Endodermal cell (in vitro differentiated cells): ENCODE results near the gene SKA1. TPM values are rescaled to one million over a fixed set of nuclear protein-coding genes. Genes with fewer than 3 reads are reported as not detected.
"Not testable (repeated sequence)": the region's sequence is repeated elsewhere in the genome, so short reads cannot be mapped to it uniquely, and the experiment has no call there.

Source experiments
- DNase-seq: peaks from one replicate; pipeline ENCODE4 v3.0.0-alpha.2; 2017
- H3K27ac ChIP-seq: 2 replicates; pipeline ENCODE4 v1.5.1; 2013; ENCODE audit warnings: mild to moderate bottlenecking, low read depth, low read length, moderate library complexity
- H3K27me3 ChIP-seq: 2 replicates; pipeline ENCODE4 v1.6.1; 2013; ENCODE audit warnings: mild to moderate bottlenecking, low read length, moderate library complexity; ENCODE audit not compliant: insufficient read depth, control insufficient read depth, poor library complexity, severe bottlenecking
- H3K36me3 ChIP-seq: 2 replicates; pipeline ENCODE4 v1.7.0; 2013; ENCODE audit warnings: mild to moderate bottlenecking, low read length, moderate library complexity; ENCODE audit not compliant: control insufficient read depth, insufficient read depth
- H3K4me1 ChIP-seq: one replicate; pipeline ENCODE4 v1.7.0; 2013; ENCODE audit warnings: low read length; ENCODE audit not compliant: control insufficient read depth, insufficient read depth
- H3K4me3 ChIP-seq: 2 replicates; pipeline ENCODE4 v1.5.1; 2013; ENCODE audit warnings: mild to moderate bottlenecking, low read length, moderate library complexity
- H3K9ac ChIP-seq: 2 replicates; pipeline ENCODE4 v1.6.1; 2013; ENCODE audit warnings: mild to moderate bottlenecking, low read length, moderate library complexity; ENCODE audit not compliant: poor library complexity, severe bottlenecking; ENCODE audit errors: extremely low read depth
- H3K9me3 ChIP-seq: 2 replicates; pipeline ENCODE4 v1.6.1; 2013; ENCODE audit warnings: mild to moderate bottlenecking, low read length, moderate library complexity; ENCODE audit not compliant: control insufficient read depth
- H3K27ac Mint-ChIP-seq: 2 replicates; pipeline ENCODE4 v1.8.0; 2020; ENCODE audit warnings: mixed read lengths
- H3K27me3 Mint-ChIP-seq: 2 replicates; pipeline ENCODE4 v1.8.0; 2021; ENCODE audit warnings: mild to moderate bottlenecking, mixed read lengths; ENCODE audit not compliant: insufficient read depth
- H3K36me3 Mint-ChIP-seq: 2 replicates; pipeline ENCODE4 v1.8.0; 2020; ENCODE audit warnings: low read depth, mixed read lengths
- H3K4me1 Mint-ChIP-seq: 2 replicates; pipeline ENCODE4 v1.8.0; 2020; ENCODE audit warnings: mixed read lengths
- H3K4me3 Mint-ChIP-seq: 2 replicates; pipeline ENCODE4 v1.8.0; 2020; ENCODE audit warnings: mild to moderate bottlenecking, moderate library complexity, mixed read lengths
- H3K9me3 Mint-ChIP-seq: 2 replicates; pipeline ENCODE4 v1.8.0; 2020; ENCODE audit warnings: mild to moderate bottlenecking, mixed read lengths
- WGBS, 2 experiments: methylation state at CpG; one replicate each; pipeline versions ENCODE4 v1.1.5 to v1.1.7; 2013; ENCODE audit warnings: missing lambda C conversion rate in 2 of 2, mixed read lengths in 1 of 2; ENCODE audit not compliant: insufficient coverage in 1 of 2, insufficient read length in 1 of 2; 5-methylcytosine and 5-hydroxymethylcytosine counted together
- total RNA-seq, 2 donors: library from RNA; stranded (reverse); fragmentation: NEBNext Ultra II Directional in 1 of 2; extraction: Animal tissue kit (Norgen Biotek cat#: 25700) in 1 of 2; gene quantifications; 2 replicates in 1 of 2; 3 replicates in 1 of 2; pipeline ENCODE4 v1.2.1, GENCODE V29; 2021
- TF ChIP-seq, protein P1 (sequence below): fragments of 200-600 bp; sonication (generic); conservative IDR thresholded peaks from 2 replicates; pipeline ENCODE4 v1.5.0; 2021; ENCODE audit warnings: antibody characterized with exemption, mild to moderate bottlenecking

SKA1 gene
- total RNA-seq, 2 donors from 2014 or later, result 26.4 to 70.0 TPM

DNA sequence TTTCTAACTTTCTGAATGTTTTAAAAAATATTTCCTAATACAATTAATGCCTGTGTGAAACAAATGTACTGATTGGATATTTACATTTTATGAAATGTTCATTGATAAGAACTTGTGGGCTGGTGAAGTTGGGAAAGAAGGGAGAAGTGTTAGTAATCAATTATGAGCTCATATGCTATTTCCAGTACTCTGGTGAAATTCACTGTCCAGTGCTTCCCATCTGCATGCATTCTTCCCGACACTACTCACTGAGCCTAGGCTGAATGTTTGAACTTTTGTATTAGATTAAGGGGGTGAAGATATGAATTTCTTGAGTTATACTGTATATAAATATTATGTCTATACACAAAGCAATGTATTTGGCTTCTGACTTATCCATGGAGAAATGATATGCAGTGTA, 36.0 kb downstream of the SKA1 start:
- Histone ChIP-seq H3K9ac (no peak overlapping the region), H3K4me1 (peaks cover 9% of the 10 kb centered on the region), H3K27me3 (no peaks in the 10 kb centered on the region), H3K36me3 (peaks cover 11% of the 10 kb centered on the region), H3K27ac (no peak overlapping the region), H3K4me3 (no peak overlapping the region), H3K9me3 (no peaks in the 10 kb centered on the region)
- DNase-seq, result no peak
- no CpG with 5 or more reads among the region's 1 CpG for WGBS, 2 experiments
- Mint-ChIP-seq H3K27ac (no peak overlapping the region), H3K36me3 (peaks cover 1% of the 10 kb centered on the region), H3K4me1 (peaks cover 29% of the 10 kb centered on the region), H3K4me3 (no peak overlapping the region), H3K27me3 (peaks cover 2% of the 10 kb centered on the region), H3K9me3 (peaks cover 5% of the 10 kb centered on the region)
- TF ChIP-seq, protein P1, sequence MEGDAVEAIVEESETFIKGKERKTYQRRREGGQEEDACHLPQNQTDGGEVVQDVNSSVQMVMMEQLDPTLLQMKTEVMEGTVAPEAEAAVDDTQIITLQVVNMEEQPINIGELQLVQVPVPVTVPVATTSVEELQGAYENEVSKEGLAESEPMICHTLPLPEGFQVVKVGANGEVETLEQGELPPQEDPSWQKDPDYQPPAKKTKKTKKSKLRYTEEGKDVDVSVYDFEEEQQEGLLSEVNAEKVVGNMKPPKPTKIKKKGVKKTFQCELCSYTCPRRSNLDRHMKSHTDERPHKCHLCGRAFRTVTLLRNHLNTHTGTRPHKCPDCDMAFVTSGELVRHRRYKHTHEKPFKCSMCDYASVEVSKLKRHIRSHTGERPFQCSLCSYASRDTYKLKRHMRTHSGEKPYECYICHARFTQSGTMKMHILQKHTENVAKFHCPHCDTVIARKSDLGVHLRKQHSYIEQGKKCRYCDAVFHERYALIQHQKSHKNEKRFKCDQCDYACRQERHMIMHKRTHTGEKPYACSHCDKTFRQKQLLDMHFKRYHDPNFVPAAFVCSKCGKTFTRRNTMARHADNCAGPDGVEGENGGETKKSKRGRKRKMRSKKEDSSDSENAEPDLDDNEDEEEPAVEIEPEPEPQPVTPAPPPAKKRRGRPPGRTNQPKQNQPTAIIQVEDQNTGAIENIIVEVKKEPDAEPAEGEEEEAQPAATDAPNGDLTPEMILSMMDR, result no peak

DNA sequence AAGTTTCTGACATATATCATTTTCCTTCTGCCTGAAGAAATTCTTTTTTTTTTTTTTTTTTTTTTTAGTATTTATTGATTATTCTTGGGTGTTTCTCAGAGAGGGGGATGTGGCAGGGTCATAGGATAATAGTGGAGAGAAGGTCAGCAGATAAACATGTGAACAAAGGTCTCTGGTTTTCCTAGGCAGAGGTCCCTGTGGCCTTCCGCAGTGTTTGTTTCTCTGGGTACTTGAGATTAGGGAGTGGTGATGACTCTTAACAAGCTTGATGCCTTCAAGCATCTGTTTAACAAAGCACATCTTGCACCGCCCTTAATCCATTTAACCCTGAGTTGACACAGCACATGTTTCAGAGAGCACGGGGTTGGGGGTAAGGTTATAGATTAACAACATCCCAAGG, 42.0 kb downstream of the SKA1 start:
- not testable (repeated sequence) for H3K27ac ChIP-seq, H3K27ac Mint-ChIP-seq, DNase-seq, H3K4me1 ChIP-seq, H3K36me3 ChIP-seq, H3K9ac ChIP-seq, H3K4me3 ChIP-seq, H3K27me3 ChIP-seq, H3K4me3 Mint-ChIP-seq, H3K36me3 Mint-ChIP-seq, H3K4me1 Mint-ChIP-seq, H3K27me3 Mint-ChIP-seq
- peaks cover 22% of the 10 kb centered on the region for H3K9me3 ChIP-seq
- WGBS, 2 experiments, result 100% methylated on average over 1 of the region's 3 CpGs; no CpG with 5 or more reads in 1 of the 2 experiments
- peaks cover 42% of the 10 kb centered on the region for H3K9me3 Mint-ChIP-seq

DNA sequence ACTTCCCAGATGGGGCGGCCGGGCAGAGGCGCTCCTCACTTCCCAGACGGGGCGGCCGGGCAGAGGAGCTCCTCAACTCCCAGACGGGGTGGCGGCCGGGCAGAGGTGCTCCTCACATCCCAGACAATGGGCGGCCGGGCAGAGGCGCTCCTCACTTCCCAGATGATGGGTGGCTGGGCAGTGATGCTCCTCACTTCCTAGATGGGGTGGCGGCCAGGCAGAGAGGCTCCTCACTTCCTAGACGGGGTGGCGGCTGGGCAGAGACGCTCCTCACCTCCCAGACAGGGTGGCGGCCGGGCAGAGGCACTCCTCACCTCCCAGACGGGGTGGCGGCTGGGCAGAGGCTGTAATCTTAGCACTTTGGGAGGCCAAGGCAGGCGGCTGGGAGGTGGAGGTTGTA, 42.9 kb downstream of the SKA1 start:
- DNase-seq, H3K9ac ChIP-seq, H3K4me3 Mint-ChIP-seq, H3K27me3 ChIP-seq, H3K4me3 ChIP-seq, H3K27ac Mint-ChIP-seq, H3K36me3 ChIP-seq, H3K27me3 Mint-ChIP-seq, H3K27ac ChIP-seq, H3K36me3 Mint-ChIP-seq, H3K4me1 ChIP-seq, H3K4me1 Mint-ChIP-seq: not testable (repeated sequence)
- peaks cover 42% of the 10 kb centered on the region for H3K9me3 Mint-ChIP-seq
- peaks cover 22% of the 10 kb centered on the region for H3K9me3 ChIP-seq
- 90 to 94% methylated on average over 2 to 19 of the region's 21 CpGs for WGBS, 2 experiments

DNA sequence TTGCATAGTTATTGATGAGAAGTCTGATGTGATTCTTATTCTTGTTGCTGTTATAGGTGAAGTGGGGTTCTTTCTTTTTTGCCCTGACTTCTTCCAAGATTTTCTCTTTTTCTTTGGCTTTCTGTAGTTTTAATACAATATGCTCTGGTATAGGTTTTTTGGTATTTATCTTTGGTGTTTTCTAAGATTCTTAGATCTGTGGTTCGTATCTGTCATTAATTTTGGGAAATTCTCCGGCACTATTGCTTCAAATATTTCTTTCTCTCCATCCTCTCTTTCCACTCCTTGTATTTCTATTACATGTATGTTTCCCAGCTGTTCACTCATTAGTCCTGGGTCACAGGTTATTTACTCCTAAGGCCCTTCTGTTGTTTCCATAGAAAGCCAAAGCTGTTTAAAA, 43.8 kb downstream of the SKA1 start:
- peak overlapping the region; percentile 68 for H3K4me3 ChIP-seq
- no peaks in the 10 kb centered on the region for H3K36me3 ChIP-seq
- WGBS, 2 experiments, result 100% methylated on average over 2 of the region's 2 CpGs
- no peak overlapping the region for H3K27ac ChIP-seq
- H3K4me3 Mint-ChIP-seq, result no peak overlapping the region
- TF ChIP-seq, protein P1, result no peak
- H3K4me1 ChIP-seq, result no peaks in the 10 kb centered on the region
- H3K4me1 Mint-ChIP-seq, result no peaks in the 10 kb centered on the region
- peaks cover 5% of the 10 kb centered on the region for H3K36me3 Mint-ChIP-seq
- no peak overlapping the region for H3K9ac ChIP-seq
- H3K27ac Mint-ChIP-seq, result no peak overlapping the region
- no peaks in the 10 kb centered on the region for H3K27me3 ChIP-seq
- DNase-seq, result no peak
- H3K9me3 Mint-ChIP-seq, result peaks cover 44% of the 10 kb centered on the region
- peaks cover 22% of the 10 kb centered on the region for H3K9me3 ChIP-seq
- H3K27me3 Mint-ChIP-seq, result peaks cover 3% of the 10 kb centered on the region
